HEK293 (cell line): ENCODE results near the gene ATP6AP2.

Experiments used
- GLI4 ChIP-seq: fragments of 450-650 bp; formaldehyde crosslinking; IDR thresholded peaks from 2 replicates; pipeline ENCODE4 v1.5.1; 2016; ENCODE audit warnings: missing biosample characterization, missing genetic modification characterization
- RBAK ChIP-seq: fragments of 450-650 bp; formaldehyde crosslinking; IDR thresholded peaks from 2 replicates; pipeline ENCODE4 v1.5.1; 2016; ENCODE audit warnings: missing biosample characterization, missing genetic modification characterization
- ZNF138 ChIP-seq: fragments of 450-650 bp; formaldehyde crosslinking; IDR thresholded peaks from 2 replicates; pipeline ENCODE4 v1.5.1; 2016; ENCODE audit warnings: missing biosample characterization, missing genetic modification characterization, borderline replicate concordance
- ZNF174 ChIP-seq: fragments of 450-650 bp; formaldehyde crosslinking; IDR thresholded peaks from 2 replicates; pipeline ENCODE4 v1.5.0; 2017; ENCODE audit warnings: missing biosample characterization, mild to moderate bottlenecking, missing genetic modification characterization
- ZNF18 ChIP-seq: fragments of 450-650 bp; formaldehyde crosslinking; IDR thresholded peaks from 2 replicates; pipeline ENCODE4 v1.5.1; 2016; ENCODE audit warnings: missing biosample characterization, missing genetic modification characterization
- ZNF248 ChIP-seq: fragments of 450-650 bp; formaldehyde crosslinking; IDR thresholded peaks from 2 replicates; pipeline ENCODE4 v1.5.1; 2017; ENCODE audit warnings: missing biosample characterization, missing genetic modification characterization
- ZNF266 ChIP-seq: fragments of 450-650 bp; formaldehyde crosslinking; IDR thresholded peaks from 2 replicates; pipeline ENCODE4 v1.5.1; 2016; ENCODE audit warnings: missing biosample characterization, missing genetic modification characterization, low read depth
- ZNF544 ChIP-seq: fragments of 450-650 bp; formaldehyde crosslinking; IDR thresholded peaks from 2 replicates; pipeline ENCODE4 v1.5.0; 2017; ENCODE audit warnings: missing biosample characterization, missing genetic modification characterization
- ZNF623 ChIP-seq: fragments of 450-650 bp; formaldehyde crosslinking; IDR thresholded peaks from 2 replicates; pipeline ENCODE4 v1.5.1; 2016; ENCODE audit warnings: missing biosample characterization, missing genetic modification characterization
- ZNF629 ChIP-seq: fragments of 450-650 bp; formaldehyde crosslinking; IDR thresholded peaks from 2 replicates; pipeline ENCODE4 v1.5.1; 2017; ENCODE audit warnings: missing biosample characterization, missing genetic modification characterization
- TF ChIP-seq, protein P1 (sequence below): fragments of 450-650 bp; formaldehyde crosslinking; IDR thresholded peaks from 2 replicates; pipeline ENCODE4 v1.5.1; 2016; ENCODE audit warnings: missing biosample characterization, missing genetic modification characterization

- no peak for TF ChIP-seq RBAK (tag by site-specific recombination)
- no peak for TF ChIP-seq ZNF174 (tag by site-specific recombination)
- TF ChIP-seq ZNF544 (tag by site-specific recombination): no peak
- TF ChIP-seq ZNF138 (tag by site-specific recombination): no peak
- TF ChIP-seq, protein P1, sequence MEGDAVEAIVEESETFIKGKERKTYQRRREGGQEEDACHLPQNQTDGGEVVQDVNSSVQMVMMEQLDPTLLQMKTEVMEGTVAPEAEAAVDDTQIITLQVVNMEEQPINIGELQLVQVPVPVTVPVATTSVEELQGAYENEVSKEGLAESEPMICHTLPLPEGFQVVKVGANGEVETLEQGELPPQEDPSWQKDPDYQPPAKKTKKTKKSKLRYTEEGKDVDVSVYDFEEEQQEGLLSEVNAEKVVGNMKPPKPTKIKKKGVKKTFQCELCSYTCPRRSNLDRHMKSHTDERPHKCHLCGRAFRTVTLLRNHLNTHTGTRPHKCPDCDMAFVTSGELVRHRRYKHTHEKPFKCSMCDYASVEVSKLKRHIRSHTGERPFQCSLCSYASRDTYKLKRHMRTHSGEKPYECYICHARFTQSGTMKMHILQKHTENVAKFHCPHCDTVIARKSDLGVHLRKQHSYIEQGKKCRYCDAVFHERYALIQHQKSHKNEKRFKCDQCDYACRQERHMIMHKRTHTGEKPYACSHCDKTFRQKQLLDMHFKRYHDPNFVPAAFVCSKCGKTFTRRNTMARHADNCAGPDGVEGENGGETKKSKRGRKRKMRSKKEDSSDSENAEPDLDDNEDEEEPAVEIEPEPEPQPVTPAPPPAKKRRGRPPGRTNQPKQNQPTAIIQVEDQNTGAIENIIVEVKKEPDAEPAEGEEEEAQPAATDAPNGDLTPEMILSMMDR (tag by site-specific recombination): no peak
- no peak for TF ChIP-seq ZNF266 (tag by site-specific recombination)
- TF ChIP-seq ZNF629 (tag by site-specific recombination): no peak
- no peak for TF ChIP-seq ZNF18 (tag by site-specific recombination)
- no peak for TF ChIP-seq ZNF623
- no peak for TF ChIP-seq GLI4 (tag by site-specific recombination)
- TF ChIP-seq ZNF248 (tag by site-specific recombination): no peak
These were observed 47.7 kb downstream of the ATP6AP2 start for GRCh38 chrX:40628506-40628905.
